ENCODE results near the gene HEPACAM2.

The HEPACAM2 gene

DNA sequence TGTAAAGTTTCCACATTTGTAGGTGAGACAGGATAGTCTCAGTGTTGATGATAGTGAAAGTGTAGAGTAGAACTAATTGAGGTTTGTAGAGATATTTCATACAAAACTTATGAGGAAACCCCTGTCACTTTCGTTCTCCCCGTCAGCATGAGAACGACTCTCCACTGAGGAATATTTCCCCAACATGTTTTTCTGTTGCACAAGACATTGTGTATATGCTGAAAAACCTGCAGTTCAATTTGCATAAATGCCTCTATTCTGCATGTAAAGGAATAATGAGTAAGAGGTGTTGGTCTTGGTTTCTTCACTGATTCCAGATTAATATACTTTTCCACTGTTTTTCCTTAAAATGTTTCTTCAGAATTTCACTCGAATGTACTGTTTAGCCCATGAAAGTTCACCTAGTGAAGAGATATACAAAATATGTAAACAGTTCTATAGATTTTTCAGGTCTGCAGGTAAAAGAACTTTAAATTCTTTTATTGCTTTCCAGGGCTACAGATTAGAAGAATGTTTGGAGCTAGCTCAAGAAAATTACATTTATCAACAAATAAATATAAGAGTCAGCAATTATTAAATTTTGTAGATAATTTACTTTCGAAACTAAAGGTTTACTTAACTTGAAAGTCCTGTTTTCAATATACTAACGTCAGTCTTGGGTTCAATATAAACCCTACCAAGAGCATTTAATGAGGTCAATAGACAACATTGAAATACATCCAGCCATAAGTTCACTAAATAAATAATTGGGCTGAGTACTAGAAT lies 37.2 kb downstream of the HEPACAM2 start:
- no peak overlapping the region for H3K4me3 ChIP-seq (replicated peaks; ENCODE audit: low read depth, low read length)
- DNase-seq (ENCODE audit: low read depth): no peak
- TF ChIP-seq, protein P1, sequence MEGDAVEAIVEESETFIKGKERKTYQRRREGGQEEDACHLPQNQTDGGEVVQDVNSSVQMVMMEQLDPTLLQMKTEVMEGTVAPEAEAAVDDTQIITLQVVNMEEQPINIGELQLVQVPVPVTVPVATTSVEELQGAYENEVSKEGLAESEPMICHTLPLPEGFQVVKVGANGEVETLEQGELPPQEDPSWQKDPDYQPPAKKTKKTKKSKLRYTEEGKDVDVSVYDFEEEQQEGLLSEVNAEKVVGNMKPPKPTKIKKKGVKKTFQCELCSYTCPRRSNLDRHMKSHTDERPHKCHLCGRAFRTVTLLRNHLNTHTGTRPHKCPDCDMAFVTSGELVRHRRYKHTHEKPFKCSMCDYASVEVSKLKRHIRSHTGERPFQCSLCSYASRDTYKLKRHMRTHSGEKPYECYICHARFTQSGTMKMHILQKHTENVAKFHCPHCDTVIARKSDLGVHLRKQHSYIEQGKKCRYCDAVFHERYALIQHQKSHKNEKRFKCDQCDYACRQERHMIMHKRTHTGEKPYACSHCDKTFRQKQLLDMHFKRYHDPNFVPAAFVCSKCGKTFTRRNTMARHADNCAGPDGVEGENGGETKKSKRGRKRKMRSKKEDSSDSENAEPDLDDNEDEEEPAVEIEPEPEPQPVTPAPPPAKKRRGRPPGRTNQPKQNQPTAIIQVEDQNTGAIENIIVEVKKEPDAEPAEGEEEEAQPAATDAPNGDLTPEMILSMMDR (IDR thresholded peaks at IDR 0.05; ENCODE audit: low read length, missing control alignments): no peak

DNA sequence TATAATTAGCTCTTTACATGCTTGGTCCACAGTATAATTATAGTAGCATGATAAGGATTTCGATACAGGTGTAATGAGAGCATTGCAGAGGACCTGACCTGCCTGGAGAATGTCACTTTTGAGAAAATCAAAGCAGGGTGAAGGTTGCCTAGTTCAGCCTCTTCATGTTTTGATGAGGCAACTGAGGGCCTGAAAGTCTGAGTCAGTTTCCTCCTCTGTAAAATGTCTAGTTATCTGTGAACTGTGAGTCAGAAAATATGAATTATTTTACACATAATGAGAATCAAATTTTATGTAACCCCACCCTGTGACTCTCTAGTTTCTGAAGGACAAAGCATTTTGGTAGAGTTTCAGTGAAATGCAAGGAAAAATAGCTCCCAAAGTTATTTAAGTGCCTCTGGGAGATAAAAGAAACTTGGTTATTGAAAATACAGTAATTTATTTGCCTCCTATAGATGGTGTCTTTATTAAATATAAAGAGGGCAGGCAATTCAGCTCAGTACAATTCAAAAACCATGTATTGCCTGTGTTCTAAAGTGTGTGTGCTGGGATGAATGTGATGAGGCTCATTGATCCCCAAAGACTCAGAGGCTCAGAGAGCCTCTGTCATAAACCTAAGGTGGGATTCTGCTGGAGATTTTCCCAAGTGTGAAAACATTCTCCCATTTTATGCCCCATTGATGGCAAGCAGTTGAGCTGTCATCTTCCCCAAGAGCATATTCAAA lies 40.8 kb downstream of the HEPACAM2 start:
- TF ChIP-seq, protein P1 (IDR thresholded peaks at IDR 0.05; ENCODE audit: low read length, missing control alignments): no peak
- DNase-seq (ENCODE audit: low read depth): peak; percentile 38
- no peak overlapping the region for H3K4me3 ChIP-seq (replicated peaks; ENCODE audit: low read depth, low read length)

DNA sequence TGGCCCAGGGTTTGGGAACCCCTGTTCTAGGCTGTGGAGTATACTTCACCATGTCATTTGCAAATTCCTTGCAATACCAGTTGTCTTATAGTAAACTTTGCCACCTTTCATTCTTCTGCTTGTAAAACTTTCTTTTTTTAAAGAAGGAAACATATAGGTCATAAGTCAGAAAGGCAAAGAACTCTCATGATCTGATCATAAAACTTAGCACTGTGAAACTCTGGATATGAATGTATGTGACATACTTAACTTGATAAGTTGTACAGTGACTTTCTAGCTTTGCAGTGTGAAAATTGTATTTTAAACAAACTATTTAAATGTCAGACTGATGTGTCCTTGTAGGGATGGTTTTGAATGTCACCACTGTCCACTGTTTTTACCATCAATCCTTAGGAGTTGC lies 47.1 kb downstream of the HEPACAM2 start:
- no peak for DNase-seq (ENCODE audit: low read depth)
- no peak overlapping the region for H3K4me3 ChIP-seq (replicated peaks; ENCODE audit: low read depth, low read length)
- TF ChIP-seq, protein P1 (IDR thresholded peaks at IDR 0.05; ENCODE audit: low read length, missing control alignments): no peak

DNA sequence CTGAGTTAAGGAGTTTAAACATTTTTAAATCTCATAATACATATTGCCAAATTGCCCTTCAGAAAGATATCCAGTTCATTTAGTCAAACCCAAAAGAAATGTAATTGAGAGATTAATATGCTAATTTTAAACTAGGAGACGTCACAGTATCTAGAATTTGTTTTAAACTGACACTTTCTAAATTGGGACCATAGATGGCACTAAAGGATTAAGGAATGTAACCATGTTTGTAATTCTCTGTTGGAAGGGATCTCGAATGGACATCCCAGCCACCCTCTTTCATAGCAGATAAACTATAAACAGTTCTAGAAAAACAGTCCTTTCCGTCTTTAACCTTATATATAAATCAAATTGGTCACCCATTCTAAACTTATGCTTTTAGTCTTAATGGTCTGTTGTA lies 48.1 kb downstream of the HEPACAM2 start:
- TF ChIP-seq, protein P1 (IDR thresholded peaks at IDR 0.05; ENCODE audit: low read length, missing control alignments): peak; percentile 21
- no peak overlapping the region for H3K4me3 ChIP-seq (replicated peaks; ENCODE audit: low read depth, low read length)
- DNase-seq (ENCODE audit: low read depth): peak; percentile 41

DNA sequence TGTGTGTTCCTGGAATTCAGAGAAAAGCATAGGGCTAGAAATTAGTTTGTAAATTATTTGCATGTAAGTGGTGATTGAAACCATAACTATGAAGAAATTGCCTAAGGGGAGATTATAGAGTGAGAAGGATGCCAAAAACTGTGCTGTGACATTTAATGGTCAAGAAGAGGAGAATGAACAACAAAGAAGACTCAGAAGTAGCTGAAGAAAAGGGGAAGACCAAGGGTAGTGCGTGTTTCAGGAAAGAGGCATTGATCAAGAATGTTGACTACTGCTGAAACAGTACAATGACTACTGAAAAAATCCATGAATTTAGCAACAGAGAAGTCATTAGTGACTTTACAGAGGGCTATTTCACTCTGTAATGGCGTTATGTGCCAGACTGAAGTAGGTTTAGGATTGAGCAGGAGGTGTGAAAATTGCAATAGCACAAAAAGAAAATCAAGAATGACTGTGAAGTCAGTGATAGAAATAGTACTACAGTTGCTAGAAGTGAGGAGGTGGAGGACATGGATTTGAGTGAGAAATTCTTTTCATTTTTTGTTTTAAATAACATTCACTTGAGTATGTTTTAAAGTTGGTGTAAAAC lies 49.2 kb downstream of the HEPACAM2 start:
- no peak overlapping the region for H3K4me3 ChIP-seq (replicated peaks; ENCODE audit: low read depth, low read length)
- TF ChIP-seq, protein P1 (IDR thresholded peaks at IDR 0.05; ENCODE audit: low read length, missing control alignments): no peak
- DNase-seq (ENCODE audit: low read depth): no peak

DNA sequence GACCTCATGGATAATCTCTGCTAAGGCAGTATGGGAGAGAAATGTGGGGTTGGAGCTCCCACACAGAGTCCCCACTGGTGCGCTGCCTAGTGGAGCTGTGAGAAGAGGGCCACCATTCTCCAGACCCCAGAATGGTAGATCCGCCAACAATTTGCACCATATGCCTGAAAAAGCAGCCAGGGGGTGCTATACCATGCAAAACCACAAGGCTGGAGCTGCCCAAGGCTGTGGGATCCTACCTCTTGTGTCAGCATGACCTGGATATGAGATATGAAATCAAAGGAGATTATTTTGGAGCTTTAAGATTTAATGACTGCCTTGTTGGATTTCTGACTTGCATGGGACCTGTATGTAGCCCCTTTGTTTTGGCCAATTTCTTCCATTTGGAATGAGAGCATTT lies 51.0 kb downstream of the HEPACAM2 start:
- TF ChIP-seq, protein P1 (IDR thresholded peaks at IDR 0.05; ENCODE audit: low read length, missing control alignments): no peak
- no peak for DNase-seq (ENCODE audit: low read depth)
- H3K4me3 ChIP-seq (replicated peaks; ENCODE audit: low read depth, low read length): no peak overlapping the region

All from fibroblast of pulmonary artery (primary cell).